HL-60 (cell line): ENCODE measurements around the gene WNT11.

Source experiments
- DNase-seq, 2 experiments: peaks; one replicate each; pipeline ENCODE4 v3.0.0-alpha.2; 2010 to 2020; ENCODE audit warnings: low read depth in 1 of 2, low spot score in 1 of 2
- H3K27ac ChIP-seq: fragments of 250-450 bp; sonication (Bioruptor Pico); replicated peaks from 2 replicates; pipeline ENCODE4 v1.5.1; 2020; ENCODE audit warnings: mild to moderate bottlenecking, moderate library complexity
- H3K27me3 ChIP-seq: fragments of 250-450 bp; sonication (Bioruptor Pico); 2 replicates; pipeline ENCODE4 v1.5.1; 2021; ENCODE audit warnings: mild to moderate bottlenecking, moderate library complexity; ENCODE audit not compliant: insufficient read depth, poor library complexity, severe bottlenecking
- H3K4me3 ChIP-seq: replicated peaks from 2 replicates; pipeline ENCODE4 v1.5.1; 2011; ENCODE audit warnings: mild to moderate bottlenecking, control low read depth, low read length; ENCODE audit not compliant: insufficient read depth
- GABPA ChIP-seq: IDR thresholded peaks from 2 replicates; pipeline ENCODE4 v1.6.1; 2012; ENCODE audit warnings: low read depth
- POLR2AphosphoS5 ChIP-seq: IDR thresholded peaks from 2 replicates; pipeline ENCODE4 v1.6.1; 2012; ENCODE audit warnings: low read depth
- SPI1 ChIP-seq: IDR thresholded peaks from 2 replicates; pipeline ENCODE4 v1.6.1; 2012; ENCODE audit warnings: low read depth, mild to moderate bottlenecking, borderline replicate concordance
- TF ChIP-seq, protein P1 (sequence below): IDR thresholded peaks from one replicate; pipeline ENCODE4 v1.5.1; 2011; ENCODE audit warnings: low read length, control low read depth, inconsistent platforms; ENCODE audit not compliant: insufficient read depth
- TF ChIP-seq, protein P2 (sequence below): IDR thresholded peaks from 2 replicates; pipeline ENCODE4 v1.6.1; 2012; ENCODE audit warnings: low read depth; ENCODE audit not compliant: insufficient replicate concordance

WNT11 gene

DNA sequence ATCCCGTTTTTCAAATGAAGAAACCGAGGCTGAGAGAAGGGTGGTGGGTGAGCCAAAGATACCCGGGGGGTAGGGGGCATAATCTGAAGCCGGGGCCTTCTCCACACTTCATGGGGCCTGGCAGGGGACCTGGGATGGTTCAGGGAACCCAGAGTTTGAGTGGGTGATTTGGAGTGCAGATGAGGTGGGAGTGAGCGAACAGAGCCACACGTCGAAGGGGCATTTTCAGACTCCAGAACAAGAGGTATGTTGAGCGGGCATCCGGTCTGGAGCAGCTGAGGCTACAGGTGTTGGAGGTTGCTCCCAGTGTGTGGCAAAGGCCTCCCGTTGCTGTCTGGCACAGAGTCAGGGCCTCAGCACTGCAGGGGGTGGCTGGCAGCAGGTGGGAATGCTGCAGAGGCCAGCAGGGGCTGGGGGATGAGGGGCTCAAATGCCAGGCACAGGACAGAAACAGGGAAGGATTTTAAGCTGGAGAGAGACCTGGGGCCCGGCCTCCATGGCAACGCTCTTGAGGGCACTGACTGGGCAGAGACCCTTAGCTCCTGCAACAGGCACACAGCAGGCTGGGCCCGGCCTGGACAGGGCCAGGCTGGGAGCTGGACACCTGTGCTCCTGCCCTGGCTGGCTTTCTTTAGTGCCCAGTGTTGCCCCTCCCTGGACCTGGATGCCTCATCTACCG lies 46.2 kb downstream of the WNT11 start:
- TF ChIP-seq, protein P1, sequence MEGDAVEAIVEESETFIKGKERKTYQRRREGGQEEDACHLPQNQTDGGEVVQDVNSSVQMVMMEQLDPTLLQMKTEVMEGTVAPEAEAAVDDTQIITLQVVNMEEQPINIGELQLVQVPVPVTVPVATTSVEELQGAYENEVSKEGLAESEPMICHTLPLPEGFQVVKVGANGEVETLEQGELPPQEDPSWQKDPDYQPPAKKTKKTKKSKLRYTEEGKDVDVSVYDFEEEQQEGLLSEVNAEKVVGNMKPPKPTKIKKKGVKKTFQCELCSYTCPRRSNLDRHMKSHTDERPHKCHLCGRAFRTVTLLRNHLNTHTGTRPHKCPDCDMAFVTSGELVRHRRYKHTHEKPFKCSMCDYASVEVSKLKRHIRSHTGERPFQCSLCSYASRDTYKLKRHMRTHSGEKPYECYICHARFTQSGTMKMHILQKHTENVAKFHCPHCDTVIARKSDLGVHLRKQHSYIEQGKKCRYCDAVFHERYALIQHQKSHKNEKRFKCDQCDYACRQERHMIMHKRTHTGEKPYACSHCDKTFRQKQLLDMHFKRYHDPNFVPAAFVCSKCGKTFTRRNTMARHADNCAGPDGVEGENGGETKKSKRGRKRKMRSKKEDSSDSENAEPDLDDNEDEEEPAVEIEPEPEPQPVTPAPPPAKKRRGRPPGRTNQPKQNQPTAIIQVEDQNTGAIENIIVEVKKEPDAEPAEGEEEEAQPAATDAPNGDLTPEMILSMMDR, result no peak
- TF ChIP-seq POLR2AphosphoS5, result no peak
- TF ChIP-seq, protein P2, sequence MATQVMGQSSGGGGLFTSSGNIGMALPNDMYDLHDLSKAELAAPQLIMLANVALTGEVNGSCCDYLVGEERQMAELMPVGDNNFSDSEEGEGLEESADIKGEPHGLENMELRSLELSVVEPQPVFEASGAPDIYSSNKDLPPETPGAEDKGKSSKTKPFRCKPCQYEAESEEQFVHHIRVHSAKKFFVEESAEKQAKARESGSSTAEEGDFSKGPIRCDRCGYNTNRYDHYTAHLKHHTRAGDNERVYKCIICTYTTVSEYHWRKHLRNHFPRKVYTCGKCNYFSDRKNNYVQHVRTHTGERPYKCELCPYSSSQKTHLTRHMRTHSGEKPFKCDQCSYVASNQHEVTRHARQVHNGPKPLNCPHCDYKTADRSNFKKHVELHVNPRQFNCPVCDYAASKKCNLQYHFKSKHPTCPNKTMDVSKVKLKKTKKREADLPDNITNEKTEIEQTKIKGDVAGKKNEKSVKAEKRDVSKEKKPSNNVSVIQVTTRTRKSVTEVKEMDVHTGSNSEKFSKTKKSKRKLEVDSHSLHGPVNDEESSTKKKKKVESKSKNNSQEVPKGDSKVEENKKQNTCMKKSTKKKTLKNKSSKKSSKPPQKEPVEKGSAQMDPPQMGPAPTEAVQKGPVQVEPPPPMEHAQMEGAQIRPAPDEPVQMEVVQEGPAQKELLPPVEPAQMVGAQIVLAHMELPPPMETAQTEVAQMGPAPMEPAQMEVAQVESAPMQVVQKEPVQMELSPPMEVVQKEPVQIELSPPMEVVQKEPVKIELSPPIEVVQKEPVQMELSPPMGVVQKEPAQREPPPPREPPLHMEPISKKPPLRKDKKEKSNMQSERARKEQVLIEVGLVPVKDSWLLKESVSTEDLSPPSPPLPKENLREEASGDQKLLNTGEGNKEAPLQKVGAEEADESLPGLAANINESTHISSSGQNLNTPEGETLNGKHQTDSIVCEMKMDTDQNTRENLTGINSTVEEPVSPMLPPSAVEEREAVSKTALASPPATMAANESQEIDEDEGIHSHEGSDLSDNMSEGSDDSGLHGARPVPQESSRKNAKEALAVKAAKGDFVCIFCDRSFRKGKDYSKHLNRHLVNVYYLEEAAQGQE, result no peak
- TF ChIP-seq GABPA, result no peak
- H3K4me3 ChIP-seq, result no peak overlapping the region
- DNase-seq, result no peak

DNA sequence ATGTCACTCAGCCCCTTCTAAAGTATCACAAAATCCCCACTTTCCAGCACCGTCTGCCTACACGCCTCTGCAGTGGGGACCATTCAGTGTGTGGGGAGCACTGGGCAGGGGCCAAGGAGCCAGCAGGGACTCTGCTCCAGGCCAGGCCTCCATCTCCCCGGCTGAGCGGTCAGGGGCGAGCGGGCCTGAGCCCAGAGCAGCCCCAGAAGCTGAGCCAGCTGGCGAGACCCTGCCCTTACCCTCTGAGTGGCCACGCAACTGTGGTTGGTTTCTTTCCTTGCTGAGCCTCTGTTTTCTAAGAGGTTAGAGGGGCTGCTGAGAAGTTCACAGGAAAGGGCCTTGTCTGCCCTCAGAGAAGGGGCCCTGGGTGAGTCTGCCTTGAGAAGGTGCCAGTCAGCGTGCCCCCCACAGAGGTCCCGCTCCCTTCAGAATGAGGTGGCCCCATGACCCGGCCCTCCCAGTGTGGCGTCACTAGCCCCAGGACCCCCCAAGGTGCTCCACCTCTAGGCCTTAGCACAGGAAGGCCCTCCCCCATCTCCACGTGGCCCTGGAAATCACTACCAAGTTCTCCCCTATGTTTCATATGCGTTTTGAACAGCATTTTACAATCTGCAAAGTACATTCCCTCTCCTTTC lies 46.9 kb downstream of the WNT11 start:
- Histone ChIP-seq H3K4me3 (no peak overlapping the region), H3K27me3 (no peaks in the 10 kb centered on the region), H3K27ac (no peak overlapping the region)
- no peak for DNase-seq
- no peak for TF ChIP-seq GABPA
- TF ChIP-seq, protein P1, result no peak
- TF ChIP-seq SPI1, result no peak
- no peak for TF ChIP-seq POLR2AphosphoS5
- TF ChIP-seq, protein P2, result no peak

More for the DNA sequence above, 46.2 kb downstream of the WNT11 start:
- no peak overlapping the region for H3K27ac ChIP-seq
- no peaks in the 10 kb centered on the region for H3K27me3 ChIP-seq

GRCh38 chr11:76158394-76159302 lies 47.7 kb downstream of the WNT11 start:
- no peaks in the 10 kb centered on the region for H3K27me3 ChIP-seq
- DNase-seq, result no peak
- no peak overlapping the region for H3K4me3 ChIP-seq
- H3K27ac ChIP-seq, result no peak overlapping the region
- TF ChIP-seq, protein P2, result no peak
- TF ChIP-seq POLR2AphosphoS5 (no peak), GABPA (no peak), SPI1 (no peak)
- TF ChIP-seq, protein P1, result no peak
